Measurements from ENCODE around the gene AUTS2. TPM values are rescaled to one million over a fixed set of nuclear protein-coding genes. Genes with fewer than 3 reads are reported as not detected.

AUTS2 gene
- total and polyA plus RNA-seq, 9 of the 15 experiments (the other 6 are each of a cell fraction or from before 2014, with no cell fraction given): 0.58 TPM; not detected in 8

DNA sequence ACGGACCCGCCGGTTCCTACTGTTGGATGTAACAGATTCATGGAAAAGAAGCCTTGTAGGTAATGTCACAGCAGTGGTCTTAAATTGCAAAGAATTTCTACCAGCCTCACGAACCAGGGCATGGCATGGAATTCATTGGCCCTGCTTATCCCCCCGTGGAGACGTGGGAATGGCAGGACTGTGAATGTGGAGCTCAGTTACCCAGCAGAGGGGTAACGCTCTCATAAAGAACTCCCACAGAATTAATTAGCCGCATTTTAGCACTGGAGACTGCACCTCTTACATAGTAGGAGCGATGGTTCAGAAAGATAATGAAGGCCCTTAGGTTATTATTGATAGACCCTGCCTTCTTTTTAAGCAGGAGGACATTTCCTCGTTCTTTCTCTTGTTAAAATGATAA, 715.4 kb downstream of the AUTS2 start (continued):
- TF ChIP-seq, protein P1, sequence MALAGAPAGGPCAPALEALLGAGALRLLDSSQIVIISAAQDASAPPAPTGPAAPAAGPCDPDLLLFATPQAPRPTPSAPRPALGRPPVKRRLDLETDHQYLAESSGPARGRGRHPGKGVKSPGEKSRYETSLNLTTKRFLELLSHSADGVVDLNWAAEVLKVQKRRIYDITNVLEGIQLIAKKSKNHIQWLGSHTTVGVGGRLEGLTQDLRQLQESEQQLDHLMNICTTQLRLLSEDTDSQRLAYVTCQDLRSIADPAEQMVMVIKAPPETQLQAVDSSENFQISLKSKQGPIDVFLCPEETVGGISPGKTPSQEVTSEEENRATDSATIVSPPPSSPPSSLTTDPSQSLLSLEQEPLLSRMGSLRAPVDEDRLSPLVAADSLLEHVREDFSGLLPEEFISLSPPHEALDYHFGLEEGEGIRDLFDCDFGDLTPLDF (CRISPR knock-in tag; IDR thresholded peaks at IDR 0.05): no peak
- TF ChIP-seq, protein P2, sequence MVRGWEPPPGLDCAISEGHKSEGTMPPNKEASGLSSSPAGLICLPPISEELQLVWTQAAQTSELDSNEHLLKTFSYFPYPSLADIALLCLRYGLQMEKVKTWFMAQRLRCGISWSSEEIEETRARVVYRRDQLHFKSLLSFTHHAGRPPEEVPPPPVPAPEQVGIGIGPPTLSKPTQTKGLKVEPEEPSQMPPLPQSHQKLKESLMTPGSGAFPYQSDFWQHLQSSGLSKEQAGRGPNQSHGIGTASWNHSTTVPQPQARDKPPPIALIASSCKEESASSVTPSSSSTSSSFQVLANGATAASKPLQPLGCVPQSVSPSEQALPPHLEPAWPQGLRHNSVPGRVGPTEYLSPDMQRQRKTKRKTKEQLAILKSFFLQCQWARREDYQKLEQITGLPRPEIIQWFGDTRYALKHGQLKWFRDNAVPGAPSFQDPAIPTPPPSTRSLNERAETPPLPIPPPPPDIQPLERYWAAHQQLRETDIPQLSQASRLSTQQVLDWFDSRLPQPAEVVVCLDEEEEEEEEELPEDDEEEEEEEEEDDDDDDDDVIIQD (CRISPR knock-in tag; IDR thresholded peaks at IDR 0.05): no peak

DNA sequence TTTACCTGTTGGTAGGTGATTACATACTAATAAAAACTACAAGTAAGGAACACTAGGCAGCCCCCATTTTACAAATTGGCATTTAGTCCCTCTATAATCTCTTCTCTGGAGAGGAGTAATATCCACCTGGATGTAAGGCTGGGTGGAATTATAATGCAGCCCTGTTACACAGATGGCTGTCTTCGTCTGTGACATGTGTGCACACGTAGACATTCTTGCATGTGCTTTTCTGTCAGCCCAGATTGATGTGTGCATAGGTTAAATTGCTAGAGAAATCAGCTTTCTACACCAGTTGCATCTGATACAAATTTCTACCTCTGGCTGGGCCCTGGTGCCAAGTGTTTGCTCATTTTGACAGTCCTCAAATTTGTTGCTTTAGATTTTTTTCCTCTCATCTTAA, 715.9 kb downstream of the AUTS2 start:
- no TSS peak for BruUV-seq (replicated peaks)
- H3K4me3 ChIP-seq: no peak overlapping the region
- no peaks in the 10 kb centered on the region for H3K79me2 ChIP-seq (ENCODE audit: control insufficient read depth, insufficient read depth, low read length)
- no peaks in the 10 kb centered on the region for H3K36me3 ChIP-seq (ENCODE audit: control insufficient read depth, insufficient read depth, low read length)
- H3K27ac ChIP-seq (ENCODE audit: extremely low read depth, low read depth, low read length): no peak overlapping the region
- H3K27me3 ChIP-seq (ENCODE audit: control insufficient read depth in 2 of 2, insufficient read depth in 2 of 2, low read length in 2 of 2): no peaks in the 10 kb centered on the region
- FAIRE-seq (no peak), ATAC-seq (no peak), DNase-seq (ENCODE audit: extremely low read depth in 1 of 4, low spot score in 3 of 4) (no peak)
- H3K9me3 ChIP-seq (replicated peaks; ENCODE audit: control insufficient read depth, insufficient read depth, low read depth, low read length): no peaks in the 10 kb centered on the region
- intact Hi-C loops (cut with micrococcal nuclease) (no loop called here), in situ Hi-C loops (cut with MboI) (no loop called here)
- POLR2A ChIA-PET: interaction anchor here (0.7 kb wide), 1 partner anchor 523 kb away, joined by 3 read pairs; no protein-coding TSS in a partner anchor
- H3K9me1 ChIP-seq (ENCODE audit: control insufficient read depth, insufficient read depth, low read length): no peaks in the 10 kb centered on the region
- 0% methylated on average over 2 of the region's 2 CpGs for WGBS (ENCODE audit: insufficient coverage, low coverage, missing lambda C conversion rate)
- H4K20me1 ChIP-seq (replicated peaks; ENCODE audit: control insufficient read depth, insufficient read depth, low read length): no peaks in the 10 kb centered on the region
- no peak overlapping the region for H2AFZ ChIP-seq (ENCODE audit: low read depth, low read length)
- no peaks in the 10 kb centered on the region for H3K4me1 ChIP-seq (replicated peaks in 1 of 2; ENCODE audit: control insufficient read depth in 2 of 2, insufficient read depth in 2 of 2, low read length in 2 of 2)
- CTCF ChIA-PET (ENCODE audit: low intra/inter-chr PET ratio): no interaction called here
- no peak overlapping the region for H3K9ac ChIP-seq (ENCODE audit: insufficient read depth in 1 of 2, low read depth in 2 of 2, low read length in 2 of 2)
- H3K4me2 ChIP-seq (ENCODE audit: insufficient read depth, low read length): no peak overlapping the region
- TF ChIP-seq, protein P3, sequence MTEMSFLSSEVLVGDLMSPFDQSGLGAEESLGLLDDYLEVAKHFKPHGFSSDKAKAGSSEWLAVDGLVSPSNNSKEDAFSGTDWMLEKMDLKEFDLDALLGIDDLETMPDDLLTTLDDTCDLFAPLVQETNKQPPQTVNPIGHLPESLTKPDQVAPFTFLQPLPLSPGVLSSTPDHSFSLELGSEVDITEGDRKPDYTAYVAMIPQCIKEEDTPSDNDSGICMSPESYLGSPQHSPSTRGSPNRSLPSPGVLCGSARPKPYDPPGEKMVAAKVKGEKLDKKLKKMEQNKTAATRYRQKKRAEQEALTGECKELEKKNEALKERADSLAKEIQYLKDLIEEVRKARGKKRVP (CRISPR knock-in tag; IDR thresholded peaks at IDR 0.05): no peak
- TF ChIP-seq NFYB (IDR thresholded peaks at IDR 0.05; ENCODE audit: extremely low read depth, insufficient read length): no peak
- no peak for TF ChIP-seq ZEB2 (IDR thresholded peaks at IDR 0.05)
- TF ChIP-seq CC2D1A (IDR thresholded peaks at IDR 0.05): no peak
- TF ChIP-seq HMG20A (CRISPR knock-in tag; conservative IDR thresholded peaks at IDR 0.05): no peak
- no peak for TF ChIP-seq ZNF583 (CRISPR knock-in tag; IDR thresholded peaks at IDR 0.05)
- TF ChIP-seq ELF4 (CRISPR knock-in tag; IDR thresholded peaks at IDR 0.05): no peak
- TF ChIP-seq TEAD1 (CRISPR knock-in tag; IDR thresholded peaks at IDR 0.05): no peak
- no peak for TF ChIP-seq CAMTA2 (CRISPR knock-in tag; conservative IDR thresholded peaks at IDR 0.05)
- TF ChIP-seq, protein P4, sequence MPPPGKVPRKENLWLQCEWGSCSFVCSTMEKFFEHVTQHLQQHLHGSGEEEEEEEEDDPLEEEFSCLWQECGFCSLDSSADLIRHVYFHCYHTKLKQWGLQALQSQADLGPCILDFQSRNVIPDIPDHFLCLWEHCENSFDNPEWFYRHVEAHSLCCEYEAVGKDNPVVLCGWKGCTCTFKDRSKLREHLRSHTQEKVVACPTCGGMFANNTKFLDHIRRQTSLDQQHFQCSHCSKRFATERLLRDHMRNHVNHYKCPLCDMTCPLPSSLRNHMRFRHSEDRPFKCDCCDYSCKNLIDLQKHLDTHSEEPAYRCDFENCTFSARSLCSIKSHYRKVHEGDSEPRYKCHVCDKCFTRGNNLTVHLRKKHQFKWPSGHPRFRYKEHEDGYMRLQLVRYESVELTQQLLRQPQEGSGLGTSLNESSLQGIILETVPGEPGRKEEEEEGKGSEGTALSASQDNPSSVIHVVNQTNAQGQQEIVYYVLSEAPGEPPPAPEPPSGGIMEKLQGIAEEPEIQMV (tag; conservative IDR thresholded peaks at IDR 0.05; ENCODE audit: low read depth): no peak
- no peak for TF ChIP-seq TFAM (CRISPR knock-in tag; conservative IDR thresholded peaks at IDR 0.05)
- TF ChIP-seq, protein P5, sequence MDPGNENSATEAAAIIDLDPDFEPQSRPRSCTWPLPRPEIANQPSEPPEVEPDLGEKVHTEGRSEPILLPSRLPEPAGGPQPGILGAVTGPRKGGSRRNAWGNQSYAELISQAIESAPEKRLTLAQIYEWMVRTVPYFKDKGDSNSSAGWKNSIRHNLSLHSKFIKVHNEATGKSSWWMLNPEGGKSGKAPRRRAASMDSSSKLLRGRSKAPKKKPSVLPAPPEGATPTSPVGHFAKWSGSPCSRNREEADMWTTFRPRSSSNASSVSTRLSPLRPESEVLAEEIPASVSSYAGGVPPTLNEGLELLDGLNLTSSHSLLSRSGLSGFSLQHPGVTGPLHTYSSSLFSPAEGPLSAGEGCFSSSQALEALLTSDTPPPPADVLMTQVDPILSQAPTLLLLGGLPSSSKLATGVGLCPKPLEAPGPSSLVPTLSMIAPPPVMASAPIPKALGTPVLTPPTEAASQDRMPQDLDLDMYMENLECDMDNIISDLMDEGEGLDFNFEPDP (CRISPR knock-in tag; IDR thresholded peaks at IDR 0.05): no peak
